Mesenchymal stem cell (in vitro differentiated cells and primary cell): ENCODE measurements around the gene NME7.

Source experiments
- DNase-seq: peaks from one replicate; pipeline ENCODE4 v3.0.0-alpha.2; 2013
- H2AFZ ChIP-seq: one replicate; pipeline ENCODE4 v1.6.1; 2013; ENCODE audit warnings: low read depth, mild to moderate bottlenecking, control low read depth, inconsistent platforms, low read length, moderate library complexity
- H2AK5ac ChIP-seq: 2 replicates; pipeline ENCODE4 v1.6.1; 2013; ENCODE audit warnings: low read length, moderate library complexity, mild to moderate bottlenecking, inconsistent platforms; ENCODE audit not compliant: severe bottlenecking
- H2BK120ac ChIP-seq: one replicate; pipeline ENCODE4 v1.6.1; 2013; ENCODE audit warnings: low read depth, mild to moderate bottlenecking, inconsistent platforms, low read length, moderate library complexity
- H2BK12ac ChIP-seq, 2 experiments: one replicate each; pipeline ENCODE4 v1.6.1; 2013; ENCODE audit warnings: inconsistent platforms in 2 of 2, low read length in 2 of 2, mild to moderate bottlenecking in 2 of 2, moderate library complexity in 2 of 2, control low read depth in 1 of 2
- H2BK15ac ChIP-seq: one replicate; pipeline ENCODE4 v1.6.1; 2013; ENCODE audit warnings: mild to moderate bottlenecking, low read depth, inconsistent platforms; ENCODE audit not compliant: poor library complexity, severe bottlenecking
- H2BK5ac ChIP-seq: 2 replicates; pipeline ENCODE4 v1.6.1; 2013; ENCODE audit warnings: low read depth, mild to moderate bottlenecking, low read length, control low read depth, inconsistent platforms; ENCODE audit not compliant: poor library complexity, severe bottlenecking
- H3K14ac ChIP-seq, 2 experiments: one replicate each; pipeline ENCODE4 v1.6.1; 2013; ENCODE audit warnings: inconsistent platforms in 2 of 2, low read length in 2 of 2, control low read depth in 1 of 2, mild to moderate bottlenecking in 1 of 2, moderate library complexity in 1 of 2
- H3K18ac ChIP-seq, 2 experiments: one replicate each; pipeline ENCODE4 v1.6.1; 2013; ENCODE audit warnings: inconsistent platforms in 2 of 2, low read length in 2 of 2, control low read depth in 1 of 2, low read depth in 1 of 2, mild to moderate bottlenecking in 1 of 2
- H3K23ac ChIP-seq, 2 experiments: one replicate each; pipeline ENCODE4 v1.6.1; 2013; ENCODE audit warnings: inconsistent platforms in 2 of 2, low read length in 2 of 2, mild to moderate bottlenecking in 2 of 2, moderate library complexity in 2 of 2, control low read depth in 1 of 2
- H3K27ac ChIP-seq: 2 replicates; pipeline ENCODE4 v1.5.1; 2013; ENCODE audit warnings: mild to moderate bottlenecking, moderate library complexity, low read length, control low read depth, inconsistent platforms; ENCODE audit not compliant: poor library complexity, severe bottlenecking
- H3K27me3 ChIP-seq, 2 experiments: 2 replicates each; pipeline versions ENCODE4 v1.6.1 to v1.7.0; 2013; ENCODE audit warnings: low read length in 2 of 2, mild to moderate bottlenecking in 2 of 2, moderate library complexity in 2 of 2, control low read depth in 1 of 2, inconsistent platforms in 1 of 2; ENCODE audit not compliant: control insufficient read depth in 1 of 2, insufficient read depth in 1 of 2
- H3K36me3 ChIP-seq, 2 experiments: 2 replicates each; pipeline versions ENCODE4 v1.6.1 to v1.7.0; 2013; ENCODE audit warnings: low read length in 2 of 2, control low read depth in 1 of 2, inconsistent platforms in 1 of 2, low read depth in 1 of 2, mild to moderate bottlenecking in 1 of 2; ENCODE audit not compliant: insufficient read depth in 2 of 2, control insufficient read depth in 1 of 2
- H3K4ac ChIP-seq, 2 experiments: one replicate each; pipeline ENCODE4 v1.6.1; 2013; ENCODE audit warnings: inconsistent platforms in 2 of 2, low read length in 2 of 2, mild to moderate bottlenecking in 2 of 2, moderate library complexity in 2 of 2, control low read depth in 1 of 2, low read depth in 1 of 2
- H3K4me1 ChIP-seq: 2 replicates; pipeline ENCODE4 v1.6.1; 2013; ENCODE audit warnings: low read depth, low read length, control low read depth; ENCODE audit not compliant: control insufficient read depth, insufficient read depth
- H3K4me2 ChIP-seq: 2 replicates; pipeline ENCODE4 v1.6.1; 2013; ENCODE audit warnings: low read length, mild to moderate bottlenecking, inconsistent platforms; ENCODE audit not compliant: poor library complexity, severe bottlenecking
- H3K4me3 ChIP-seq, 2 experiments: 2 replicates each; pipeline versions ENCODE4 v1.5.1 to v1.7.0; 2013; ENCODE audit warnings: low read length in 2 of 2, mild to moderate bottlenecking in 2 of 2, control low read depth in 1 of 2, low read depth in 1 of 2; ENCODE audit not compliant: insufficient read depth in 1 of 2
- H3K79me1 ChIP-seq: replicated peaks from 2 replicates; pipeline ENCODE4 v1.6.1; 2013; ENCODE audit warnings: mild to moderate bottlenecking, control low read depth, low read length, inconsistent platforms; ENCODE audit not compliant: poor library complexity, severe bottlenecking
- H3K9ac ChIP-seq: 2 replicates; pipeline ENCODE4 v1.7.0; 2013; ENCODE audit warnings: mild to moderate bottlenecking, low read length, moderate library complexity
- H3K9me3 ChIP-seq: 2 replicates; pipeline ENCODE4 v1.7.0; 2013; ENCODE audit warnings: mild to moderate bottlenecking, low read length; ENCODE audit not compliant: control insufficient read depth
- H4K8ac ChIP-seq: one replicate; pipeline ENCODE4 v1.6.1; 2013; ENCODE audit warnings: inconsistent platforms, mild to moderate bottlenecking, low read length, moderate library complexity
- H4K91ac ChIP-seq: one replicate; pipeline ENCODE4 v1.6.1; 2013; ENCODE audit warnings: mild to moderate bottlenecking, low read length, inconsistent platforms
- WGBS: methylation state at CpG from one replicate; pipeline ENCODE4 v1.1.7; 2013; ENCODE audit warnings: mixed read lengths; 5-methylcytosine and 5-hydroxymethylcytosine counted together

Gene NME7

DNA sequence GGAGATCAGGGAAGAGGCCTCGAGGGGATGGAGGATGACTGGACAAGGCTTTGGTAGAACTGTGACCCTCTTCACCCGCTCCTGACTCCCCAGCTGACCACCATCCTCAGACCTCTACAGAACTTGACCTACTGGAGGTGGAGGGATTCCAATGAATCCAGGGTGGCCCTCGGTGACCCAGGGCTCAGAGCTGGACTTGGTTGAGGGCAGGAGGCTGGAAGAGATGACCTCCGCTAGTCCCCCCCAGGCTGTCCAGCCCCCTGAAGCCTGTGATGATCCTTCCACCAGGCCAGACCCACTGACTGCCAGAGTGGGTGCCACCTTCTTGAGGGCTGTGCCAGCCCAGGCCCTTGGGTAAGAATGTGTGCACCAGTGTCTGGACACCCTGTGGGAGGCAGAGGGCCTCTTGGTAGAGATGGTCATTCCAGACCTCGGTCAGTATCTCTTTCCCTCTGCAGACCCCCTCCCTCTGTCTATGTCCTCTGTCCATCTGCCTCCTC is 216.2 kb downstream of the NME7 start:
- Histone ChIP-seq H3K9me3 (no peaks in the 10 kb centered on the region), H3K36me3 (peaks cover 0 to 8% of the 10 kb centered on the region in 2 experiments), H3K4me1 (peaks cover 10% of the 10 kb centered on the region), H2AK5ac (peak overlapping the region; percentile 90), H3K4ac (no peak overlapping the region), H2BK15ac (no peak overlapping the region), H3K4me2 (no peak overlapping the region), H3K79me1 (peaks cover 7% of the 10 kb centered on the region), H4K91ac (no peak overlapping the region), H4K8ac (no peak overlapping the region), H3K14ac (peak overlapping the region in 1 of 2 experiments; percentile 11), H3K4me3 (no peak overlapping the region), H2BK12ac (no peak overlapping the region), H3K27ac (no peak overlapping the region), H2BK5ac (no peak overlapping the region), H3K23ac (no peak overlapping the region), H2BK120ac (no peak overlapping the region), H3K27me3 (no peaks in the 10 kb centered on the region), H3K9ac (no peak overlapping the region), H2AFZ (no peak overlapping the region), H3K18ac (no peak overlapping the region)
- 100% methylated on average over 3 of the region's 5 CpGs for WGBS
- DNase-seq, result no peak

DNA sequence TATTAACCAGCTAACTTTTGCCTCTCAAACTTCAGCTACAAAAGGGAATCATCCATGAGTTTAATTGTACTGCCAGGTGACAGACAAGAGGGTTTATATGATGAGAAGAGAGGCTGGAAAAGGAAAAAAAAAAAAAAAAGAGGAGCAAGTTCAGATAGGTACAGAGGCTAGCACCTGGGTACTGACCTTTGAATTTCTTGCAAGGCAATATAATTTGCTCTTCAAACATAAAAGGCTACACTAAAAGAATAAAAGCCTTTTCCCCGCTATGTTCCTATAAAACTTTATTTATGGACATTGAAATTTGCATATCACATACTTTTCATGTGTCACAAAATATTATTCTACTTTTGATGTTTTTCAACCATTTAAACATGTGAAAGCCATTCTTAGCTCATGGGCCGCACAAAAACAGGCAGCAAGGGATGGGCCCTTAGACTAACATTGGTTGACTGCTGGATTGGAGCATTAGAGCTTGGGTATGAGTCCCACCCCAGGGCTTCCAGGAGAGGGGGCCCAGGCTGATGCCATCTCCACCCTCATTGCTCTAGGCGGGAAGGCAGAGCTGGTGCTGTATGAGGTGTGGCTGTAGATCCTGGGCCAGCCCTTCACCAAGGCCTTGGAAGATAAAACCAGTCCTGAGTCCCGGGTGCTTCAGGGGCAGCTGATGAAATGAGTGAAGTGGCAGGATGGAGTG is 216.8 kb downstream of the NME7 start:
- 97% methylated on average over 4 of the region's 4 CpGs for WGBS
- Histone ChIP-seq H3K4me3 (no peak overlapping the region), H2BK5ac (no peak overlapping the region)

DNA sequence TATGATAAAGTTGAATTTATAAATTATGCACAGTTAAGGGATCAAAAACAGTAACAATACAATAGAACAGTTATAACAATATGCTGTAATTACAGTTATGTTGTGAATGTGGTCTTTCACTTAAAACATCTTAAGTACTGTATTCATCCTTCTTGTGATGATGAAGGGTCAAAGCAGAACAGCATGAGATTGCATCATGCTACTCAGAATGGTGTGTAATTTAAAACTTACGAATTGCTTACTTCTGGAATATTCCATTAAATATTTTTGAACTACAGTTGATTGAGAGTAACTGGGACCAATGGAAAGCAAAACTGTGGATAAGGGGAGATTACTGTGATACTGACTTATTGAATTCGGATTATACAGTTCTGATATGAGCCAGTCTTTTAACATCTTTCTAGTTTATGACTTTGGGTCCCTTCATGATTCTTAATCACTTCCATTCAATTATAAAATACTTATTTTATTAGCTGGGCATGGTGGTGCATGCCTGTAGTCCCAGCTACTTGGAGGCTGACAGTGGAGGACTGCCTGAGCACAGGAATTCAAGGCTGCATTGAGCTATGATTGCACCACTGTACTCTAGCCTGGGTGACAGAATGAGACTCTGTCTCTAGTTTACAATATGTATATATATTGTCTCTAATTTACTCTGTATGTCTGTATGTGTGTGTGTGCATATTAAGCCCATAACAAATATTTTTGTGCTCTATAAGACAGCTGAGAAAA is 217.9 kb downstream of the NME7 start:
- Histone ChIP-seq H3K79me1 (peaks cover 7% of the 10 kb centered on the region), H3K27ac (peak overlapping the region; percentile 96), H3K4ac (no peak overlapping the region), H3K4me1 (peaks cover 10% of the 10 kb centered on the region), H3K9ac (no peak overlapping the region), H2BK15ac (no peak overlapping the region), H4K91ac (no peak overlapping the region), H3K9me3 (no peaks in the 10 kb centered on the region), H2AK5ac (no peak overlapping the region), H3K18ac (no peak overlapping the region), H2BK12ac (no peak overlapping the region), H3K4me3 (no peak overlapping the region), H3K27me3 (no peaks in the 10 kb centered on the region), H2AFZ (no peak overlapping the region), H3K14ac (no peak overlapping the region), H3K4me2 (no peak overlapping the region), H4K8ac (no peak overlapping the region), H2BK5ac (no peak overlapping the region), H2BK120ac (no peak overlapping the region), H3K23ac (no peak overlapping the region), H3K36me3 (peaks cover 0 to 8% of the 10 kb centered on the region in 2 experiments)
- no peak for DNase-seq
- WGBS, result no CpG with 5 or more reads among the region's 2 CpGs

More for the DNA sequence above, 216.8 kb downstream of the NME7 start:
- H3K9me3 ChIP-seq, result no peaks in the 10 kb centered on the region
- H2AK5ac ChIP-seq, result peak overlapping the region; percentile 84
- peaks cover 7% of the 10 kb centered on the region for H3K79me1 ChIP-seq
- H3K4me2 ChIP-seq, result no peak overlapping the region
- no peak overlapping the region for H2AFZ ChIP-seq
- peaks cover 10% of the 10 kb centered on the region for H3K4me1 ChIP-seq
- no peak overlapping the region for H4K91ac ChIP-seq
- no peak overlapping the region for H3K27ac ChIP-seq
- H2BK12ac ChIP-seq, result no peak overlapping the region
- DNase-seq, result no peak
- no peak overlapping the region for H3K18ac ChIP-seq
- peaks cover 0 to 8% of the 10 kb centered on the region in 2 experiments for H3K36me3 ChIP-seq
- no peak overlapping the region for H4K8ac ChIP-seq
- H3K4ac ChIP-seq, result no peak overlapping the region
- H3K23ac ChIP-seq, result no peak overlapping the region
- H2BK15ac ChIP-seq, result no peak overlapping the region
- H2BK120ac ChIP-seq, result no peak overlapping the region
- no peak overlapping the region for H3K9ac ChIP-seq
- H3K27me3 ChIP-seq, result no peaks in the 10 kb centered on the region
- no peak overlapping the region for H3K14ac ChIP-seq

- no peak for DNase-seq
- 100% methylated on average over 5 of the region's 5 CpGs for WGBS
- peaks cover 7% of the 10 kb centered on the region for H3K79me1 ChIP-seq
- H3K23ac ChIP-seq, result no peak overlapping the region
- no peak overlapping the region for H4K91ac ChIP-seq
- H3K4me1 ChIP-seq, result peaks cover 10% of the 10 kb centered on the region
- H3K4me3 ChIP-seq, result no peak overlapping the region
- H3K36me3 ChIP-seq, result peaks cover 0 to 8% of the 10 kb centered on the region in 2 experiments
- H2BK15ac ChIP-seq, result no peak overlapping the region
- no peak overlapping the region for H2BK120ac ChIP-seq
- no peak overlapping the region for H3K14ac ChIP-seq
- H2BK5ac ChIP-seq, result peak overlapping the region; percentile 58
- H2AK5ac ChIP-seq, result no peak overlapping the region
- no peak overlapping the region for H3K9ac ChIP-seq
- H3K9me3 ChIP-seq, result no peaks in the 10 kb centered on the region
- no peak overlapping the region for H2AFZ ChIP-seq
- peak overlapping the region; percentile 96 for H3K27ac ChIP-seq
- H3K4me2 ChIP-seq, result no peak overlapping the region
- H3K18ac ChIP-seq, result no peak overlapping the region
- no peaks in the 10 kb centered on the region for H3K27me3 ChIP-seq
- no peak overlapping the region for H2BK12ac ChIP-seq
- H4K8ac ChIP-seq, result no peak overlapping the region
- no peak overlapping the region for H3K4ac ChIP-seq
These were observed 218.9 kb downstream of the NME7 start for GRCh38 chr1:169148472-169149252.
